ENCODE data around the gene MEMO1.

MEMO1 gene

DNA sequence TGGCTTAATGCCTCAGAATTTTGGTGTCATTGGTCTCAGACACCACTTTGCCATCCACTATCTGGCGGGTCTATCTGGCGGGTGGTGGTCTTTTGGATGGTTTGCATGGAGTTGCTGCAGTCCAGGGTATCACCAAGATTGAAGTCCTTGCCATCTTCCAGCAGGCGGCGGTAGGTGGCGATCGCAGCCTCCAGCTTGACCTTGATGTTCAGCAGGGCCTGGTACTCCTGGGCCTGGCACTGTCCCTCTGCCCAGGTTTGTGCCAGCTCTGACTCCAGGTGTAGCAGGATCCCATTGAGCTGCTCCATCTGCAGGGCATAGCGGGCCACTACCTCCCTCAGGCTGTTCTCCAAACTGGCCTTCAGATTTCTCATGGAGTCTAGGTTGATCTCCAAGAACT, 188.2 kb downstream of the MEMO1 start:
- no peak for DNase-seq
- Mint-ChIP-seq H3K27ac (no peak overlapping the region), H3K4me3 (no peak overlapping the region), H3K27me3 (peaks cover 2% of the 10 kb centered on the region), H3K4me1 (ENCODE audit: low read depth) (no peaks in the 10 kb centered on the region), H3K9me3 (peaks cover 37% of the 10 kb centered on the region), H3K36me3 (ENCODE audit: low read depth) (peaks cover 2% of the 10 kb centered on the region)
